K562 (cell line): ENCODE data around the gene IFNGR2. TPM values are rescaled to one million over a fixed set of nuclear protein-coding genes. Genes with fewer than 3 reads are reported as not detected.

Source experiments
- ATAC-seq: fragments of 200-7000 bp; cut with Tn5 transposase; 3 replicates; pipeline ENCODE4 v1.9.1; 2020; ENCODE audit warnings: moderate library complexity
- BruUV-seq: library from RNA; stranded (reverse); fragments of 400-500 nt; replicated peaks from 2 replicates; lab custom pipeline; 2021; lab: Mats Ljungman, UMichigan
- CTCF ChIA-PET: fragments of 300-600 bp; formaldehyde crosslinking; extraction: SDS; loops from one replicate; lab custom pipeline; 2021; ENCODE audit warnings: low intra/inter-chr PET ratio; lab: Yijun Ruan, JAX
- POLR2A ChIA-PET: fragments of 300-600, 350-650 bp; sonication (Branson Sonifier 250); formaldehyde crosslinking; extraction: SDS; loops from one replicate; lab custom pipeline; 2021; ENCODE audit warnings: antibody characterized with exemption, inconsistent platforms; lab: Yijun Ruan, JAX
- DNase-seq, 4 experiments: peaks; one replicate each; pipeline versions ENCODE4 v3.0.0 to v3.0.0-alpha.2; 2011 to 2018; ENCODE audit warnings: low spot score in 3 of 4, mixed read lengths in 3 of 4; ENCODE audit errors: extremely low read depth in 1 of 4
- FAIRE-seq: peaks from 2 replicates; lab custom pipeline; 2011; peaks lifted over from hg19 to GRCh38; lab: Jason Lieb, UNC
- H2AFZ ChIP-seq: 2 replicates; pipeline ENCODE4 v1.6.0; 2011; ENCODE audit warnings: low read depth, low read length, control low read depth, inconsistent platforms
- H3K27ac ChIP-seq: fragments of 200-600 bp; 3 replicates; pipeline ENCODE4 v1.8.0; 2011; ENCODE audit warnings: low read depth, mild to moderate bottlenecking, control low read depth, inconsistent platforms, low read length, moderate library complexity, mixed read lengths; ENCODE audit errors: extremely low read depth
- H3K27me3 ChIP-seq, 2 experiments: fragments of 300-600 bp in 1 of 2; 2 replicates in 1 of 2; 3 replicates in 1 of 2; pipeline versions ENCODE4 v1.6.0 to v1.8.0; 2011; ENCODE audit warnings: inconsistent platforms in 2 of 2, low read length in 2 of 2, mild to moderate bottlenecking in 1 of 2, mixed read lengths in 1 of 2, moderate library complexity in 1 of 2; ENCODE audit not compliant: control insufficient read depth in 2 of 2, insufficient read depth in 2 of 2
- H3K36me3 ChIP-seq: fragments of 300-600 bp; 3 replicates; pipeline ENCODE4 v1.8.0; 2011; ENCODE audit warnings: mild to moderate bottlenecking, low read length, inconsistent platforms; ENCODE audit not compliant: control insufficient read depth, insufficient read depth
- H3K4me1 ChIP-seq, 2 experiments: fragments of 200-600 bp in 1 of 2; replicated peaks in 1 of 2; 2 replicates in 1 of 2; 3 replicates in 1 of 2; pipeline versions ENCODE4 v1.5.1 to v1.8.0; 2011; ENCODE audit warnings: inconsistent platforms in 2 of 2, low read length in 2 of 2, mild to moderate bottlenecking in 1 of 2, mixed read lengths in 1 of 2, moderate library complexity in 1 of 2; ENCODE audit not compliant: control insufficient read depth in 2 of 2, insufficient read depth in 2 of 2
- H3K4me2 ChIP-seq: 2 replicates; pipeline ENCODE4 v1.6.1; 2011; ENCODE audit warnings: low read length, control low read depth, inconsistent platforms, mixed read lengths; ENCODE audit not compliant: insufficient read depth
- H3K4me3 ChIP-seq: fragments of 200-600 bp; sonication (generic), shearing (Covaris generic); 2 replicates; pipeline ENCODE4 v1.5.1; 2016; ENCODE audit warnings: control low read depth, inconsistent platforms
- H3K79me2 ChIP-seq: fragments of 200-600 bp; 3 replicates; pipeline ENCODE4 v1.8.0; 2011; ENCODE audit warnings: low read length, inconsistent platforms; ENCODE audit not compliant: control insufficient read depth, insufficient read depth
- H3K9ac ChIP-seq, 2 experiments: 2 replicates each; pipeline versions ENCODE4 v1.6.0 to v1.6.1; 2011; ENCODE audit warnings: low read depth in 2 of 2, low read length in 2 of 2, control low read depth in 1 of 2, inconsistent platforms in 1 of 2, mild to moderate bottlenecking in 1 of 2, mixed read lengths in 1 of 2; ENCODE audit not compliant: insufficient read depth in 1 of 2
- H3K9me1 ChIP-seq: one replicate; pipeline ENCODE4 v1.6.0; 2011; ENCODE audit warnings: inconsistent platforms, mild to moderate bottlenecking, low read length, moderate library complexity; ENCODE audit not compliant: control insufficient read depth, insufficient read depth
- H3K9me3 ChIP-seq: replicated peaks from 2 replicates; pipeline ENCODE4 v1.5.1; 2011; ENCODE audit warnings: low read depth, low read length, inconsistent platforms; ENCODE audit not compliant: control insufficient read depth, insufficient read depth
- H4K20me1 ChIP-seq: replicated peaks from 2 replicates; pipeline ENCODE4 v1.6.1; 2011; ENCODE audit warnings: low read length, inconsistent platforms, mixed read lengths; ENCODE audit not compliant: control insufficient read depth, insufficient read depth
- CBFA2T3 ChIP-seq: fragments of 450-650 bp; IDR thresholded peaks from 2 replicates; pipeline ENCODE4 v1.6.1; 2017
- HCFC1 ChIP-seq: IDR thresholded peaks from 2 replicates; pipeline ENCODE4 v1.6.1; 2012; ENCODE audit warnings: low read depth, low read length, improper control_type of control experiment
- POU5F1 ChIP-seq: fragments of 150-350 bp; IDR thresholded peaks from 2 replicates; pipeline ENCODE4 v1.6.1; 2014; ENCODE audit warnings: borderline replicate concordance, low read length, low read depth, mild to moderate bottlenecking; ENCODE audit not compliant: partially characterized antibody
- SMC3 ChIP-seq: conservative IDR thresholded peaks from 2 replicates; pipeline ENCODE4 v1.6.1; 2011; ENCODE audit warnings: low read depth, low read length, improper control_type of control experiment; ENCODE audit not compliant: insufficient read depth
- TAF7 ChIP-seq: fragments of 450-650 bp; IDR thresholded peaks from 2 replicates; pipeline ENCODE4 v1.6.1; 2016; ENCODE audit warnings: missing genetic modification characterization, missing compliant biosample characterization
- ZNF124 ChIP-seq: sonication (generic); formaldehyde crosslinking; IDR thresholded peaks from 2 replicates; pipeline ENCODE4 v1.8.1; 2022; ENCODE audit warnings: missing genetic modification reagents
- ZNF282 ChIP-seq: sonication (generic); formaldehyde crosslinking; IDR thresholded peaks from 2 replicates; pipeline ENCODE4 v1.8.1; 2023; ENCODE audit warnings: missing genetic modification reagents
- ZNF57 ChIP-seq: fragments of 450-650 bp; formaldehyde crosslinking; IDR thresholded peaks from 2 replicates; pipeline ENCODE4 v1.4.0; 2020; ENCODE audit warnings: mild to moderate bottlenecking, moderate library complexity
- WGBS: fragments of 100-300 bp; shearing (Covaris generic); methylation state at CpG from one replicate; pipeline ENCODE4 v1.1.6; 2016; ENCODE audit warnings: low coverage, mixed read lengths; ENCODE audit not compliant: insufficient coverage; ENCODE audit errors: missing lambda C conversion rate; 5-methylcytosine and 5-hydroxymethylcytosine counted together
- in situ Hi-C: fragments of 300-500 bp; cut with MboI; formaldehyde crosslinking; loops from 4 replicates; pipeline ENCODE4 v1.15.0; 2018; ENCODE audit warnings: inconsistent platforms, mixed read lengths
- intact Hi-C: fragments of 100-400 bp; cut with micrococcal nuclease; formaldehyde crosslinking; loops from 2 replicates; pipeline ENCODE4 v1.14.2; 2022
- polyA plus RNA-seq, 8 experiments: library from polyadenylated mRNA; depleted of rRNA in 4 of 8; stranded (reverse) in 5 of 8; unstranded in 3 of 8; fragments of >200 nt; fragmentation: Nextera tagmentation in 2 of 8; fragmentation: Illumina TruSeq in 1 of 8; extraction: Ambion mirVana in 2 of 8; extraction: Trizol in 1 of 8; gene quantifications; 2 replicates each; pipeline versions ENCODE4 v1.2.1 to v1.2.3, GENCODE V29; 2011 to 2014; ENCODE audit warnings: inconsistent platforms in 1 of 8, missing spikeins in 1 of 8
- total RNA-seq, 7 experiments: library from RNA; depleted of rRNA in 6 of 7; stranded (reverse); fragments of >200 nt in 6 of 7; fragmentation: Illumina TruSeq in 2 of 7; extraction: Trizol in 2 of 7; gene quantifications; 2 replicates each; pipeline versions ENCODE4 v1.2.1 to v1.2.3, GENCODE V29; 2011 to 2021; ENCODE audit warnings: low replicate concordance in 1 of 7
- TF ChIP-seq, protein P1 (sequence below): sonication (generic); formaldehyde crosslinking; IDR thresholded peaks from 2 replicates; pipeline ENCODE4 v1.8.0; 2022; ENCODE audit warnings: mild to moderate bottlenecking, low read depth, missing genetic modification reagents
- TF ChIP-seq, protein P2 (sequence below): IDR thresholded peaks from 2 replicates; pipeline ENCODE4 v1.6.1; 2011; ENCODE audit warnings: borderline replicate concordance, low read depth, mild to moderate bottlenecking, moderate library complexity, low read length; ENCODE audit not compliant: insufficient read depth, poor library complexity, severe bottlenecking
- TF ChIP-seq, protein P3 (sequence below): fragments of 450-650 bp; formaldehyde crosslinking; IDR thresholded peaks from 2 replicates; pipeline ENCODE4 v1.4.0; 2020; ENCODE audit warnings: mild to moderate bottlenecking, moderate library complexity

The IFNGR2 gene
- total and polyA plus RNA-seq, 9 of the 15 experiments (the other 6 are each of a cell fraction or from before 2014, with no cell fraction given), result 6.7 to 58.0 (median 28.5) TPM

DNA sequence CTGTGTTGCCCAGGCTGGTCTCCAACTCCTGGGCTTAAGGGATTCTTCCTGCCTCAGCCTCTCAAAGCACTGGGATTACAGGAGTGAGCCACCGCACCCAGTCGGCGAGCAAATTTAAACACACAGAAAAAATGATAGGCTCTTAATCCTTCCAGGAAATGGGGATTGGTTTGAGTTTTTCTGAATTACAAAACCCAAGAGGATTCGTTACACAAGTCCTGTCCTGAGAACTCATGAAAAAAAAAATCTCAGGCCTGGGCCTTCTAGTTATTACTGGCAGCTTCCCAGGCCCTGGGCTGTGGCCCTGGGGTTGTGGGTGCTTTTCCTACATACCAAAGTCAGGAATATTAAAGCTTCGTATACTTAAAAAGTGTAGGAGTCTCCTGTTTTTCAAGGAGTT lies 6.3 kb upstream of the IFNGR2 start:
- H3K27ac ChIP-seq, result no peak overlapping the region
- ATAC-seq (no peak), DNase-seq (no peak), FAIRE-seq (no peak)
- ChIA-PET POLR2A (interaction anchor here (0.6 to 1.2 kb wide), 3 partner anchors 10 to 96 kb away, joined by 3 to 7 read pairs (median 3); no protein-coding TSS in a partner anchor), CTCF (no interaction called here)
- no peaks in the 10 kb centered on the region for H3K79me2 ChIP-seq
- H3K4me2 ChIP-seq, result no peak overlapping the region
- H3K36me3 ChIP-seq, result no peaks in the 10 kb centered on the region
- no peaks in the 10 kb centered on the region for H3K27me3 ChIP-seq
- no TSS peak for BruUV-seq
- no peaks in the 10 kb centered on the region for H3K9me1 ChIP-seq
- no peak overlapping the region for H2AFZ ChIP-seq
- H3K4me3 ChIP-seq, result no peak overlapping the region
- H4K20me1 ChIP-seq, result no peaks in the 10 kb centered on the region
- intact Hi-C loops, result no loop called here
- no peaks in the 10 kb centered on the region for H3K9me3 ChIP-seq
- in situ Hi-C loops, result no loop called here
- TF ChIP-seq ZNF282 (CRISPR knock-in tag) (no peak), POU5F1 (no peak), ZNF124 (no peak), ZNF57 (CRISPR knock-in tag) (no peak), HCFC1 (no peak), TAF7 (tag) (no peak), SMC3 (no peak), CBFA2T3 (no peak)
- TF ChIP-seq, protein P1, sequence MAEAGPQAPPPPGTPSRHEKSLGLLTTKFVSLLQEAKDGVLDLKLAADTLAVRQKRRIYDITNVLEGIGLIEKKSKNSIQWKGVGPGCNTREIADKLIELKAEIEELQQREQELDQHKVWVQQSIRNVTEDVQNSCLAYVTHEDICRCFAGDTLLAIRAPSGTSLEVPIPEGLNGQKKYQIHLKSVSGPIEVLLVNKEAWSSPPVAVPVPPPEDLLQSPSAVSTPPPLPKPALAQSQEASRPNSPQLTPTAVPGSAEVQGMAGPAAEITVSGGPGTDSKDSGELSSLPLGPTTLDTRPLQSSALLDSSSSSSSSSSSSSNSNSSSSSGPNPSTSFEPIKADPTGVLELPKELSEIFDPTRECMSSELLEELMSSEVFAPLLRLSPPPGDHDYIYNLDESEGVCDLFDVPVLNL (CRISPR knock-in tag), result no peak
- TF ChIP-seq, protein P2, sequence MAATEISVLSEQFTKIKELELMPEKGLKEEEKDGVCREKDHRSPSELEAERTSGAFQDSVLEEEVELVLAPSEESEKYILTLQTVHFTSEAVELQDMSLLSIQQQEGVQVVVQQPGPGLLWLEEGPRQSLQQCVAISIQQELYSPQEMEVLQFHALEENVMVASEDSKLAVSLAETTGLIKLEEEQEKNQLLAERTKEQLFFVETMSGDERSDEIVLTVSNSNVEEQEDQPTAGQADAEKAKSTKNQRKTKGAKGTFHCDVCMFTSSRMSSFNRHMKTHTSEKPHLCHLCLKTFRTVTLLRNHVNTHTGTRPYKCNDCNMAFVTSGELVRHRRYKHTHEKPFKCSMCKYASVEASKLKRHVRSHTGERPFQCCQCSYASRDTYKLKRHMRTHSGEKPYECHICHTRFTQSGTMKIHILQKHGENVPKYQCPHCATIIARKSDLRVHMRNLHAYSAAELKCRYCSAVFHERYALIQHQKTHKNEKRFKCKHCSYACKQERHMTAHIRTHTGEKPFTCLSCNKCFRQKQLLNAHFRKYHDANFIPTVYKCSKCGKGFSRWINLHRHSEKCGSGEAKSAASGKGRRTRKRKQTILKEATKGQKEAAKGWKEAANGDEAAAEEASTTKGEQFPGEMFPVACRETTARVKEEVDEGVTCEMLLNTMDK, result no peak
- TF ChIP-seq, protein P3, sequence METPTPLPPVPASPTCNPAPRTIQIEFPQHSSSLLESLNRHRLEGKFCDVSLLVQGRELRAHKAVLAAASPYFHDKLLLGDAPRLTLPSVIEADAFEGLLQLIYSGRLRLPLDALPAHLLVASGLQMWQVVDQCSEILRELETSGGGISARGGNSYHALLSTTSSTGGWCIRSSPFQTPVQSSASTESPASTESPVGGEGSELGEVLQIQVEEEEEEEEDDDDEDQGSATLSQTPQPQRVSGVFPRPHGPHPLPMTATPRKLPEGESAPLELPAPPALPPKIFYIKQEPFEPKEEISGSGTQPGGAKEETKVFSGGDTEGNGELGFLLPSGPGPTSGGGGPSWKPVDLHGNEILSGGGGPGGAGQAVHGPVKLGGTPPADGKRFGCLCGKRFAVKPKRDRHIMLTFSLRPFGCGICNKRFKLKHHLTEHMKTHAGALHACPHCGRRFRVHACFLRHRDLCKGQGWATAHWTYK (CRISPR knock-in tag), result no peak
- 59% methylated on average over 5 of the region's 5 CpGs for WGBS
- 0 out of 5 replicates have a peak, but pooled peaks cover 0 to 3% of the 10 kb centered on the region in 2 experiments for H3K4me1 ChIP-seq
- H3K9ac ChIP-seq, result no peak overlapping the region
